HepG2 (cell line): ENCODE results near the gene PLD4. TPM values are rescaled to one million over a fixed set of nuclear protein-coding genes. Genes with fewer than 3 reads are reported as not detected.
A peak's percentile ranks its signal among the peaks of the same experiment; 100 is the strongest.

Source experiments
- ATAC-seq: fragments of 200-7000 bp; cut with Tn5 transposase; 3 replicates; pipeline ENCODE4 v1.9.1; 2020; ENCODE audit warnings: mild to moderate bottlenecking, moderate library complexity
- BruUV-seq: library from RNA; stranded (reverse); fragments of 400-500 nt; replicated peaks from 2 replicates; lab custom pipeline; 2021; lab: Mats Ljungman, UMichigan
- CTCF ChIA-PET: fragments of 300-600 bp; formaldehyde crosslinking; extraction: SDS; loops from one replicate; lab custom pipeline; 2021; ENCODE audit warnings: low total read pairs, inconsistent platforms, low intra/inter-chr PET ratio; lab: Yijun Ruan, JAX
- POLR2A ChIA-PET: fragments of 350-600 bp; sonication (Branson Sonifier 250); formaldehyde crosslinking; loops from one replicate; lab custom pipeline; 2020; ENCODE audit warnings: antibody characterized with exemption, inconsistent platforms; lab: Yijun Ruan, JAX
- DNase-seq: peaks from one replicate; pipeline ENCODE4 v3.0.0-alpha.2; 2015; ENCODE audit warnings: low spot score
- FAIRE-seq: peaks from 3 replicates; lab custom pipeline; 2011; peaks lifted over from hg19 to GRCh38; lab: Jason Lieb, UNC
- H2AFZ ChIP-seq: one replicate; pipeline ENCODE4 v1.6.1; 2011; ENCODE audit warnings: low read length, inconsistent platforms
- H3K27ac ChIP-seq: fragments of 300-600 bp; 3 replicates; pipeline ENCODE4 v1.8.0; 2011; ENCODE audit warnings: mixed run types, mild to moderate bottlenecking, mixed read lengths, low read length, inconsistent platforms; ENCODE audit not compliant: insufficient read depth; ENCODE audit errors: extremely low read length
- H3K27me3 ChIP-seq, 2 experiments: fragments of 200-600 bp in 1 of 2; 2 replicates in 1 of 2; 3 replicates in 1 of 2; pipeline versions ENCODE4 v1.6.0 to v1.8.0; 2011; ENCODE audit warnings: low read length in 2 of 2, mild to moderate bottlenecking in 2 of 2, moderate library complexity in 2 of 2, inconsistent platforms in 1 of 2; ENCODE audit not compliant: insufficient read depth in 2 of 2, control insufficient read depth in 1 of 2
- H3K36me3 ChIP-seq, 2 experiments: fragments of 200-600 bp in 1 of 2; replicated peaks in 1 of 2; 2 replicates in 1 of 2; 3 replicates in 1 of 2; pipeline versions ENCODE4 v1.5.1 to v1.8.0; 2011; ENCODE audit warnings: low read length in 2 of 2, inconsistent platforms in 1 of 2; ENCODE audit not compliant: insufficient read depth in 2 of 2, control insufficient read depth in 1 of 2
- H3K4me1 ChIP-seq: 2 replicates; pipeline ENCODE4 v1.5.1; 2012; ENCODE audit warnings: low read length, inconsistent platforms; ENCODE audit not compliant: insufficient read depth
- H3K4me2 ChIP-seq: 2 replicates; pipeline ENCODE4 v1.6.0; 2011; ENCODE audit warnings: low read depth, low read length, inconsistent platforms
- H3K4me3 ChIP-seq, 3 experiments: fragments of 200-600 bp in 1 of 3; sonication (generic), shearing (Covaris generic) in 1 of 3; replicated peaks in 1 of 3; 2 replicates each; pipeline ENCODE4 v1.5.1; 2011 to 2016; ENCODE audit warnings: low read length in 3 of 3, inconsistent platforms in 2 of 3, low read depth in 2 of 3, mild to moderate bottlenecking in 2 of 3, control low read depth in 1 of 3, mixed read lengths in 1 of 3; ENCODE audit not compliant: insufficient read depth in 1 of 3
- H3K79me2 ChIP-seq: one replicate; pipeline ENCODE4 v1.6.1; 2011; ENCODE audit warnings: low read length, inconsistent platforms; ENCODE audit not compliant: insufficient read depth
- H3K9ac ChIP-seq: 2 replicates; pipeline ENCODE4 v1.6.0; 2011; ENCODE audit warnings: mild to moderate bottlenecking, low read depth, low read length, inconsistent platforms; ENCODE audit not compliant: insufficient read depth
- H3K9me3 ChIP-seq: 2 replicates; pipeline ENCODE4 v1.5.1; 2012; ENCODE audit warnings: mild to moderate bottlenecking, low read length
- H4K20me1 ChIP-seq: 2 replicates; pipeline ENCODE4 v1.6.0; 2011; ENCODE audit warnings: inconsistent platforms, mild to moderate bottlenecking, low read length, moderate library complexity; ENCODE audit not compliant: insufficient read depth
- KDM4B ChIP-seq: sonication (generic); formaldehyde crosslinking; IDR thresholded peaks from 2 replicates; pipeline ENCODE4 v1.4.0; 2020; ENCODE audit warnings: missing genetic modification reagents
- SALL1 ChIP-seq: sonication (generic); formaldehyde crosslinking; IDR thresholded peaks from 2 replicates; pipeline ENCODE4 v1.8.0; 2022; ENCODE audit warnings: mild to moderate bottlenecking, missing genetic modification reagents
- ZFY ChIP-seq: sonication (generic); formaldehyde crosslinking; IDR thresholded peaks from 2 replicates; pipeline ENCODE4 v1.4.0; 2020; ENCODE audit warnings: missing genetic modification reagents
- ZNF292 ChIP-seq: sonication (generic); formaldehyde crosslinking; IDR thresholded peaks from 2 replicates; pipeline ENCODE4 v1.8.1; 2022; ENCODE audit warnings: mild to moderate bottlenecking, low read depth, missing genetic modification reagents, borderline replicate concordance
- ZNF333 ChIP-seq: sonication (generic); formaldehyde crosslinking; IDR thresholded peaks from 2 replicates; pipeline ENCODE4 v1.4.0; 2020; ENCODE audit warnings: mild to moderate bottlenecking, missing genetic modification reagents, borderline replicate concordance
- ZNF350 ChIP-seq: sonication (generic); formaldehyde crosslinking; IDR thresholded peaks from 2 replicates; pipeline ENCODE4 v1.4.0; 2020; ENCODE audit warnings: mild to moderate bottlenecking, low read depth, missing genetic modification reagents, borderline replicate concordance
- WGBS: methylation state at CpG from one replicate; pipeline ENCODE4 v1.1.6; 2017; ENCODE audit warnings: low lambda C conversion rate; 5-methylcytosine and 5-hydroxymethylcytosine counted together
- in situ Hi-C: cut with HindIII; loops from 2 replicates; pipeline ENCODE4 v1.10.0; 2017; ENCODE audit warnings: low pct_unique_long_range_greater_than_20kb; ENCODE audit not compliant: extremely low pct_ligation_motif_present
- intact Hi-C: fragments of 100-400 bp; cut with micrococcal nuclease; formaldehyde crosslinking; loops from one replicate; pipeline ENCODE4 v1.10.0; 2022; ENCODE audit not compliant: unreplicated experiment
- polyA plus RNA-seq, 8 experiments: library from polyadenylated mRNA; depleted of rRNA in 3 of 8; stranded (reverse) in 7 of 8; unstranded in 1 of 8; fragments of >200 nt; fragmentation: Illumina TruSeq in 4 of 8; extraction: Trizol in 4 of 8; gene quantifications; 2 replicates each; pipeline versions ENCODE4 v1.2.1 to v1.2.3, GENCODE V29; 2011 to 2016; ENCODE audit warnings: low read depth in 4 of 8, missing spikeins in 1 of 8, mixed read lengths in 1 of 8; ENCODE audit not compliant: insufficient read depth in 1 of 8
- total RNA-seq, 5 experiments: library from RNA; depleted of rRNA; stranded (reverse); fragments of >200 nt; fragmentation: Illumina TruSeq; extraction: Trizol; gene quantifications; 2 replicates each; pipeline ENCODE4 v1.2.3, GENCODE V29; 2016; ENCODE audit warnings: low read depth in 1 of 5
- TF ChIP-seq, protein P1 (sequence below): sonication (generic); formaldehyde crosslinking; IDR thresholded peaks from 2 replicates; pipeline ENCODE4 v1.8.0; 2022; ENCODE audit warnings: missing genetic modification reagents, mild to moderate bottlenecking, borderline replicate concordance
- TF ChIP-seq, protein P2 (sequence below): sonication (generic); formaldehyde crosslinking; IDR thresholded peaks from 2 replicates; pipeline ENCODE4 v1.5.1; 2020; ENCODE audit warnings: mild to moderate bottlenecking, missing genetic modification reagents, moderate library complexity
- TF ChIP-seq, protein P3 (sequence below): sonication (generic); formaldehyde crosslinking; IDR thresholded peaks from 2 replicates; pipeline ENCODE4 v1.5.0; 2020; ENCODE audit warnings: mild to moderate bottlenecking, missing genetic modification reagents, borderline replicate concordance

Gene PLD4
- total and polyA plus RNA-seq, 2 of the 13 experiments (the other 11 are each of a cell fraction or from before 2014, with no cell fraction given) = not detected

DNA sequence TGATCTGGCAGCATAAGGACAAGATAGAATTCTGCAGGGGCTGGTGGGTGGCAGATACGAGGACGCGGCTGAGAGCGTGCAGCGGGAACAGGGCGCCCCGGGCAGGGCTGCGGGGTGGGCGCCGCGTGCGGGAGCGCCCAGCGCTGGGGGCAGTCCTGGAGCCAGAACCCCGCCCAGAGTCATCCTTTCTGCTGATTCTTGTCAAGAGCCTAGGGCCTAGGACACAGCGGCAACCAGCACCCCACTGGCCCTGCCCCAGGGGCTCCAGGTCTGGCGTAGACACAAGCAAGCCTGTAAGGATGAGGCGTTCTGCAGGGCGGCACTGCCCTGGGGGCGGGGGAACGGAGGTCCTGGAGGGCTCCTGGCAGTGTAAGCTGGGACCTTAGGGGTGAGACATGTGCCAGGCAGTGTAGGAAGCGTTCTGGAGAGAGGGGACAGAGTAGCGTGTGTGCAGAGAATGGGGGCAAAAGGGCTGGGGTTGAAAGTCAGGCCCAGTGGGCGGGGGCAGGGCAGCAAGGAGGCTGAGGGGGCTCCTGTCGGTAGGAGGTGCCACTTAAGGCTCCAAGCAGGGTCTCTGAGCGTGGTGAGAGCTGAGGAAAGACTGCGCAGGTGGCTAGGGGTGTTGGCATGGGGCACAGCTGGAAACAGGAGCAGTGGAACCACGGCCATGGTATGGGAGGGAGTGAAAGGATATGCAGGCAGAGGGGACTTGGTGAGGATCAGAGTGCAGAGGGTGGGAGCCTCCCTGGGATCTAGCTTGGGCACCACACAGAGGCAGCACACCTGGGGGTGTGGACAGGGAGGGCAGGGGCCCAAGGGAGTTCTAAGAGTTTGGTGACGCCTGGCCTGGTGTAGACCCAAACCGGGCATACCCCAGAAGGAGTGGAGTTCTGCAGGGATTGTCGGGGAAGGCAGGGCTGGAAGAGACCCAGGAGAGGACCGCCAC is 54.3 kb downstream of the PLD4 start:
- no peak for DNase-seq
- no peak overlapping the region for H3K27ac ChIP-seq
- TF ChIP-seq, protein P1, sequence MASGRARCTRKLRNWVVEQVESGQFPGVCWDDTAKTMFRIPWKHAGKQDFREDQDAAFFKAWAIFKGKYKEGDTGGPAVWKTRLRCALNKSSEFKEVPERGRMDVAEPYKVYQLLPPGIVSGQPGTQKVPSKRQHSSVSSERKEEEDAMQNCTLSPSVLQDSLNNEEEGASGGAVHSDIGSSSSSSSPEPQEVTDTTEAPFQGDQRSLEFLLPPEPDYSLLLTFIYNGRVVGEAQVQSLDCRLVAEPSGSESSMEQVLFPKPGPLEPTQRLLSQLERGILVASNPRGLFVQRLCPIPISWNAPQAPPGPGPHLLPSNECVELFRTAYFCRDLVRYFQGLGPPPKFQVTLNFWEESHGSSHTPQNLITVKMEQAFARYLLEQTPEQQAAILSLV (CRISPR knock-in tag) = 0 out of 2 replicates have a peak, but pooled peaks have one; percentile 29
- no peak for TF ChIP-seq KDM4B (CRISPR knock-in tag)
- peak; percentile 6; the same call in 1 of the 2 replicates for TF ChIP-seq SALL1 (CRISPR knock-in tag)
- TF ChIP-seq, protein P2, sequence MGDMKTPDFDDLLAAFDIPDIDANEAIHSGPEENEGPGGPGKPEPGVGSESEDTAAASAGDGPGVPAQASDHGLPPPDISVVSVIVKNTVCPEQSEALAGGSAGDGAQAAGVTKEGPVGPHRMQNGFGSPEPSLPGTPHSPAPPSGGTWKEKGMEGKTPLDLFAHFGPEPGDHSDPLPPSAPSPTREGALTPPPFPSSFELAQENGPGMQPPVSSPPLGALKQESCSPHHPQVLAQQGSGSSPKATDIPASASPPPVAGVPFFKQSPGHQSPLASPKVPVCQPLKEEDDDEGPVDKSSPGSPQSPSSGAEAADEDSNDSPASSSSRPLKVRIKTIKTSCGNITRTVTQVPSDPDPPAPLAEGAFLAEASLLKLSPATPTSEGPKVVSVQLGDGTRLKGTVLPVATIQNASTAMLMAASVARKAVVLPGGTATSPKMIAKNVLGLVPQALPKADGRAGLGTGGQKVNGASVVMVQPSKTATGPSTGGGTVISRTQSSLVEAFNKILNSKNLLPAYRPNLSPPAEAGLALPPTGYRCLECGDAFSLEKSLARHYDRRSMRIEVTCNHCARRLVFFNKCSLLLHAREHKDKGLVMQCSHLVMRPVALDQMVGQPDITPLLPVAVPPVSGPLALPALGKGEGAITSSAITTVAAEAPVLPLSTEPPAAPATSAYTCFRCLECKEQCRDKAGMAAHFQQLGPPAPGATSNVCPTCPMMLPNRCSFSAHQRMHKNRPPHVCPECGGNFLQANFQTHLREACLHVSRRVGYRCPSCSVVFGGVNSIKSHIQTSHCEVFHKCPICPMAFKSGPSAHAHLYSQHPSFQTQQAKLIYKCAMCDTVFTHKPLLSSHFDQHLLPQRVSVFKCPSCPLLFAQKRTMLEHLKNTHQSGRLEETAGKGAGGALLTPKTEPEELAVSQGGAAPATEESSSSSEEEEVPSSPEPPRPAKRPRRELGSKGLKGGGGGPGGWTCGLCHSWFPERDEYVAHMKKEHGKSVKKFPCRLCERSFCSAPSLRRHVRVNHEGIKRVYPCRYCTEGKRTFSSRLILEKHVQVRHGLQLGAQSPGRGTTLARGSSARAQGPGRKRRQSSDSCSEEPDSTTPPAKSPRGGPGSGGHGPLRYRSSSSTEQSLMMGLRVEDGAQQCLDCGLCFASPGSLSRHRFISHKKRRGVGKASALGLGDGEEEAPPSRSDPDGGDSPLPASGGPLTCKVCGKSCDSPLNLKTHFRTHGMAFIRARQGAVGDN (CRISPR knock-in tag) = peak; percentile 46
- no peak for TF ChIP-seq ZNF350 (CRISPR knock-in tag)
- TF ChIP-seq ZNF292 (CRISPR knock-in tag) = no peak
- no peak for TF ChIP-seq ZFY (CRISPR knock-in tag)
- 0 out of 2 replicates have a peak, but pooled peaks have one; percentile 29 for TF ChIP-seq ZNF333
- TF ChIP-seq, protein P3, sequence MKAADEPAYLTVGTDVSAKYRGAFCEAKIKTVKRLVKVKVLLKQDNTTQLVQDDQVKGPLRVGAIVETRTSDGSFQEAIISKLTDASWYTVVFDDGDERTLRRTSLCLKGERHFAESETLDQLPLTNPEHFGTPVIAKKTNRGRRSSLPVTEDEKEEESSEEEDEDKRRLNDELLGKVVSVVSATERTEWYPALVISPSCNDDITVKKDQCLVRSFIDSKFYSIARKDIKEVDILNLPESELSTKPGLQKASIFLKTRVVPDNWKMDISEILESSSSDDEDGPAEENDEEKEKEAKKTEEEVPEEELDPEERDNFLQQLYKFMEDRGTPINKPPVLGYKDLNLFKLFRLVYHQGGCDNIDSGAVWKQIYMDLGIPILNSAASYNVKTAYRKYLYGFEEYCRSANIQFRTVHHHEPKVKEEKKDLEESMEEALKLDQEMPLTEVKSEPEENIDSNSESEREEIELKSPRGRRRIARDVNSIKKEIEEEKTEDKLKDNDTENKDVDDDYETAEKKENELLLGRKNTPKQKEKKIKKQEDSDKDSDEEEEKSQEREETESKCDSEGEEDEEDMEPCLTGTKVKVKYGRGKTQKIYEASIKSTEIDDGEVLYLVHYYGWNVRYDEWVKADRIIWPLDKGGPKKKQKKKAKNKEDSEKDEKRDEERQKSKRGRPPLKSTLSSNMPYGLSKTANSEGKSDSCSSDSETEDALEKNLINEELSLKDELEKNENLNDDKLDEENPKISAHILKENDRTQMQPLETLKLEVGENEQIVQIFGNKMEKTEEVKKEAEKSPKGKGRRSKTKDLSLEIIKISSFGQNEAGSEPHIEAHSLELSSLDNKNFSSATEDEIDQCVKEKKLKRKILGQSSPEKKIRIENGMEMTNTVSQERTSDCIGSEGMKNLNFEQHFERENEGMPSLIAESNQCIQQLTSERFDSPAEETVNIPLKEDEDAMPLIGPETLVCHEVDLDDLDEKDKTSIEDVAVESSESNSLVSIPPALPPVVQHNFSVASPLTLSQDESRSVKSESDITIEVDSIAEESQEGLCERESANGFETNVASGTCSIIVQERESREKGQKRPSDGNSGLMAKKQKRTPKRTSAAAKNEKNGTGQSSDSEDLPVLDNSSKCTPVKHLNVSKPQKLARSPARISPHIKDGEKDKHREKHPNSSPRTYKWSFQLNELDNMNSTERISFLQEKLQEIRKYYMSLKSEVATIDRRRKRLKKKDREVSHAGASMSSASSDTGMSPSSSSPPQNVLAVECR = peak; percentile 29

More for the DNA sequence above, 54.3 kb downstream of the PLD4 start:
- Histone ChIP-seq H3K36me3 (no peaks in the 10 kb centered on the region), H3K9ac (no peak overlapping the region), H3K79me2 (no peaks in the 10 kb centered on the region), H2AFZ (no peak overlapping the region), H3K4me3 (peak overlapping the region; percentile 33 to 57 (median 52); a peak in 5 of 6 replicates), H3K9me3 (no peaks in the 10 kb centered on the region), H4K20me1 (no peaks in the 10 kb centered on the region), H3K4me1 (peaks cover 53% of the 10 kb centered on the region), H3K4me2 (peak overlapping the region; percentile 76), H3K27me3 (peaks cover 17 to 83% of the 10 kb centered on the region in 2 experiments; a peak in 4 of 5 replicates)
- POLR2A ChIA-PET = no interaction called here
- BruUV-seq = no TSS peak
- FAIRE-seq (no peak), ATAC-seq (peak; percentile 5)
- in situ Hi-C loops = no loop called here
- 29% methylated on average over 17 of the region's 32 CpGs for WGBS
- intact Hi-C loops = loop anchor here (5.0 kb wide), 1 partner anchor 43 kb away; the partner anchor contains the start of gene CDCA4
- CTCF ChIA-PET = interaction anchor here (1.4 to 6.7 kb wide), 2 partner anchors 66 to 108 kb away, joined by 3 to 146 read pairs; no protein-coding TSS in a partner anchor
